ENCODE data around the gene MYBPC1. TPM values are rescaled to one million over a fixed set of nuclear protein-coding genes. Genes with fewer than 3 reads are reported as not detected.
A peak's percentile ranks its signal among the peaks of the same experiment; 100 is the strongest.

The MYBPC1 gene
- total RNA-seq, 2 donors from 2014 or later = 0.89 to 4.2 TPM

- no peak overlapping the region for H3K9ac ChIP-seq (ENCODE audit: low read depth in 2 of 2, low read length in 2 of 2)
- H3K27ac ChIP-seq = peak overlapping the region; percentile 7
- no peak for DNase-seq
- H3K4me1 ChIP-seq = no peaks in the 10 kb centered on the region
- H3K27me3 ChIP-seq = no peaks in the 10 kb centered on the region
- no peak overlapping the region for H3K4me3 ChIP-seq
- no peaks in the 10 kb centered on the region for H3K36me3 ChIP-seq
- TF ChIP-seq, protein P1, sequence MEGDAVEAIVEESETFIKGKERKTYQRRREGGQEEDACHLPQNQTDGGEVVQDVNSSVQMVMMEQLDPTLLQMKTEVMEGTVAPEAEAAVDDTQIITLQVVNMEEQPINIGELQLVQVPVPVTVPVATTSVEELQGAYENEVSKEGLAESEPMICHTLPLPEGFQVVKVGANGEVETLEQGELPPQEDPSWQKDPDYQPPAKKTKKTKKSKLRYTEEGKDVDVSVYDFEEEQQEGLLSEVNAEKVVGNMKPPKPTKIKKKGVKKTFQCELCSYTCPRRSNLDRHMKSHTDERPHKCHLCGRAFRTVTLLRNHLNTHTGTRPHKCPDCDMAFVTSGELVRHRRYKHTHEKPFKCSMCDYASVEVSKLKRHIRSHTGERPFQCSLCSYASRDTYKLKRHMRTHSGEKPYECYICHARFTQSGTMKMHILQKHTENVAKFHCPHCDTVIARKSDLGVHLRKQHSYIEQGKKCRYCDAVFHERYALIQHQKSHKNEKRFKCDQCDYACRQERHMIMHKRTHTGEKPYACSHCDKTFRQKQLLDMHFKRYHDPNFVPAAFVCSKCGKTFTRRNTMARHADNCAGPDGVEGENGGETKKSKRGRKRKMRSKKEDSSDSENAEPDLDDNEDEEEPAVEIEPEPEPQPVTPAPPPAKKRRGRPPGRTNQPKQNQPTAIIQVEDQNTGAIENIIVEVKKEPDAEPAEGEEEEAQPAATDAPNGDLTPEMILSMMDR (IDR thresholded peaks at IDR 0.05) = no peak
- H3K9me3 ChIP-seq = no peaks in the 10 kb centered on the region
- intact Hi-C loops (cut with DNase I) = no loop called here
Observed at GRCh38 chr12:101628676-101629075, 33.9 kb downstream of the MYBPC1 start.

- DNase-seq = no peak
- intact Hi-C loops (cut with DNase I) = no loop called here
- no peak overlapping the region for H3K27ac ChIP-seq
- TF ChIP-seq, protein P1 (IDR thresholded peaks at IDR 0.05) = no peak
- H3K9me3 ChIP-seq = no peaks in the 10 kb centered on the region
- H3K27me3 ChIP-seq = no peaks in the 10 kb centered on the region
- no peak overlapping the region for H3K4me3 ChIP-seq
- no peaks in the 10 kb centered on the region for H3K36me3 ChIP-seq
- no peaks in the 10 kb centered on the region for H3K4me1 ChIP-seq
- H3K9ac ChIP-seq (ENCODE audit: low read depth in 2 of 2, low read length in 2 of 2) = no peak overlapping the region
Observed at GRCh38 chr12:101634724-101635123, 40.0 kb downstream of the MYBPC1 start.

GRCh38 chr12:101637936-101638335 lies 43.2 kb downstream of the MYBPC1 start:
- no peaks in the 10 kb centered on the region for H3K4me1 ChIP-seq
- TF ChIP-seq, protein P1 (IDR thresholded peaks at IDR 0.05) = no peak
- no peaks in the 10 kb centered on the region for H3K27me3 ChIP-seq
- no peak overlapping the region for H3K4me3 ChIP-seq
- intact Hi-C loops (cut with DNase I) = no loop called here
- DNase-seq = no peak
- H3K9me3 ChIP-seq = no peaks in the 10 kb centered on the region
- no peak overlapping the region for H3K9ac ChIP-seq (ENCODE audit: low read depth in 2 of 2, low read length in 2 of 2)
- no peak overlapping the region for H3K27ac ChIP-seq
- no peaks in the 10 kb centered on the region for H3K36me3 ChIP-seq

DNA sequence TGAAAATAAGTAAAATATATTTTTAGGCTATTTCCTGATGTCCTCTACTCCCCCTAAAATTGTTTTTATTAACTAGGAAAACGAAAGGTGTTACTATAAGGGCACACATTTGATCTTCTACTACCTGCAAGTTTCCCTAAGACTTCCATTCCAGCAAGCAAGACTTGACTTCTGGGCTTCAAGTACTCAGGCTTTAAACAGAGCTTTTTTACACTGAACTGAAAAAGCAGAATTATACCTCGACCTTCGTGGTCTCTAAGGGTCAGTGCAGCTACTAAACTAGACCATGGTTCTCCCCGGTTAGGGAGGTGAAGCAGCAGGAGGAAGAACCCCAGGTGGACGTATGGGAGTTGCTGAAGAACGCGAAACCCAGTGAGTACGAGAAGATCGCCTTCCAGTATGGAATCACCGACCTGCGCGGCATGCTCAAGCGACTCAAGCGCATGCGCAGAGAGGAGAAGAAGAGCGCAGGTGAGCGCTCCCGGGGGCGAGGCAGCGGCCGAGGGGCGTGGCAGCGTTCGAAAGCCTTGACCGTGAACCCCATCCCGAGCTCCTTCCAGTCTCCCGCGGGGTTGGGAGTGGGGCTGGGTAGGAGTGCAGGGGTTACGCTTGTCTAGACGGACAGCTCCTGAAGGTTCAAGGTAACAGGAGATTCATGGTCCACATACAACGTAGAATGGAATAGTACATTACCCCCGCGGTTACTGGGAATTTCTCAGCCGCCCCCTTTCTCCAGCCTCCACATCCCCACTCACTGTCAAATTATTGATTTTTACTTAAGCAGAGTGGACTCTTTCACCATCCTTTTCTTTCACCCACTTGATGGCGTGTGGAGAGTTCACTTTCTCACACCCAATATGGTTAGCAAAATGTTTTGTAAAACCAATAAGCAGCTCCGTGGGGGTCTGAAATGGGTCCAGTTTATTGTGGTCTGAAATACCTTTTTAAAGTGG lies 47.6 kb downstream of the MYBPC1 start:
- H3K9ac ChIP-seq (ENCODE audit: low read depth in 2 of 2, low read length in 2 of 2) = no peak overlapping the region
- no peaks in the 10 kb centered on the region for H3K27me3 ChIP-seq
- no peaks in the 10 kb centered on the region for H3K9me3 ChIP-seq
- TF ChIP-seq, protein P1 (IDR thresholded peaks at IDR 0.05) = no peak
- intact Hi-C loops (cut with DNase I) = no loop called here
- no peaks in the 10 kb centered on the region for H3K4me1 ChIP-seq
- no peak overlapping the region for H3K4me3 ChIP-seq
- H3K36me3 ChIP-seq = no peaks in the 10 kb centered on the region
- no peak overlapping the region for H3K27ac ChIP-seq
- DNase-seq = peak; percentile 63

- TF ChIP-seq, protein P1 (IDR thresholded peaks at IDR 0.05) = no peak
- Histone ChIP-seq H3K4me1 (no peaks in the 10 kb centered on the region), H3K27ac (no peak overlapping the region), H3K9ac (ENCODE audit: low read depth in 2 of 2, low read length in 2 of 2) (no peak overlapping the region), H3K9me3 (no peaks in the 10 kb centered on the region), H3K4me3 (no peak overlapping the region), H3K27me3 (no peaks in the 10 kb centered on the region), H3K36me3 (no peaks in the 10 kb centered on the region)
- intact Hi-C loops (cut with DNase I) = no loop called here
- DNase-seq = no peak
Observed at GRCh38 chr12:101647711-101648110, 52.9 kb downstream of the MYBPC1 start.

Measured in colonic mucosa (tissue), 4 donors.